GM12878 (cell line): ENCODE results near the gene DCLRE1C. TPM values are rescaled to one million over a fixed set of nuclear protein-coding genes. Genes with fewer than 3 reads are reported as not detected.

Experiments
- CHD1 ChIP-seq: IDR thresholded peaks from 2 replicates; pipeline ENCODE4 v1.6.1; 2012; ENCODE audit warnings: low read depth, low read length, improper control_type of control experiment
- EGR1 ChIP-seq, 2 experiments: IDR thresholded peaks; 1 replicate in 1 of 2; 2 replicates in 1 of 2; pipeline ENCODE4 v1.6.1; 2011 to 2012; ENCODE audit warnings: low read depth in 2 of 2, low read length in 2 of 2, borderline replicate concordance in 1 of 2, mild to moderate bottlenecking in 1 of 2, moderate library complexity in 1 of 2
- IKZF2 ChIP-seq, 2 experiments: fragments of 450-650 bp; IDR thresholded peaks; 2 replicates each; pipeline ENCODE4 v1.6.1; 2017; ENCODE audit warnings: mild to moderate bottlenecking in 2 of 2, moderate library complexity in 2 of 2
- IRF3 ChIP-seq: fragments of 450-650 bp; IDR thresholded peaks from 2 replicates; pipeline ENCODE4 v1.6.1; 2014; ENCODE audit warnings: mild to moderate bottlenecking
- MYC ChIP-seq: IDR thresholded peaks from 2 replicates; pipeline ENCODE4 v1.6.1; 2011; ENCODE audit warnings: mild to moderate bottlenecking, low read length, moderate library complexity, inconsistent platforms; ENCODE audit not compliant: insufficient read depth, insufficient replicate concordance, insufficient read length, severe bottlenecking
- NBN ChIP-seq: fragments of 450-650 bp; IDR thresholded peaks from 2 replicates; pipeline ENCODE4 v1.6.1; 2016
- NFYA ChIP-seq: IDR thresholded peaks from 2 replicates; pipeline ENCODE4 v1.6.1; 2011; ENCODE audit warnings: low read depth, mild to moderate bottlenecking, low read length, improper control_type of control experiment, borderline replicate concordance
- NR2C2 ChIP-seq: IDR thresholded peaks from 2 replicates; pipeline ENCODE4 v1.6.1; 2011; ENCODE audit warnings: borderline replicate concordance, low read depth; ENCODE audit not compliant: control insufficient read depth, insufficient read length
- POLR2AphosphoS2 ChIP-seq: IDR thresholded peaks from 2 replicates; pipeline ENCODE4 v1.6.1; 2011; ENCODE audit warnings: low read depth, mild to moderate bottlenecking, low read length, improper control_type of control experiment, moderate library complexity
- REST ChIP-seq: IDR thresholded peaks from 2 replicates; pipeline ENCODE4 v1.6.1; 2012; ENCODE audit warnings: mild to moderate bottlenecking, low read depth, low read length
- SIX5 ChIP-seq: IDR thresholded peaks from 2 replicates; pipeline ENCODE4 v1.6.1; 2011; ENCODE audit warnings: mild to moderate bottlenecking, low read depth, low read length, moderate library complexity; ENCODE audit not compliant: severe bottlenecking
- SMARCA5 ChIP-seq: fragments of 450-650 bp; IDR thresholded peaks from 2 replicates; pipeline ENCODE4 v1.6.1; 2017; ENCODE audit warnings: mild to moderate bottlenecking
- SUPT20H ChIP-seq: IDR thresholded peaks from 2 replicates; pipeline ENCODE4 v1.6.1; 2011; ENCODE audit warnings: low read depth, mild to moderate bottlenecking, low read length, moderate library complexity, borderline replicate concordance; ENCODE audit not compliant: control insufficient read depth
- USF1 ChIP-seq: IDR thresholded peaks from 2 replicates; pipeline ENCODE4 v1.6.1; 2011; ENCODE audit warnings: borderline replicate concordance, low read depth, mild to moderate bottlenecking, moderate library complexity, mixed read lengths, low read length; ENCODE audit not compliant: insufficient read depth; ENCODE audit errors: extremely low read length
- ZBTB11 ChIP-seq: fragments of 450-650 bp; formaldehyde crosslinking; IDR thresholded peaks from 2 replicates; pipeline ENCODE4 v1.5.0; 2022; ENCODE audit warnings: mild to moderate bottlenecking, missing genetic modification characterization
- polyA plus RNA-seq, 11 experiments: library from polyadenylated mRNA; depleted of rRNA in 4 of 11; unstranded in 6 of 11; stranded (reverse) in 5 of 11; fragments of >200 nt; fragmentation: Nextera tagmentation in 4 of 11; fragmentation: Illumina TruSeq in 1 of 11; extraction: Ambion mirVana in 4 of 11; extraction: Trizol in 1 of 11; gene quantifications; 1 replicate in 1 of 11; 2 replicates in 10 of 11; pipeline versions ENCODE4 v1.2.1 to v1.2.3, GENCODE V29; 2011 to 2016; ENCODE audit warnings: inconsistent platforms in 2 of 11, missing spikeins in 2 of 11, low read depth in 1 of 11
- total RNA-seq, 4 experiments: library from RNA; depleted of rRNA in 3 of 4; stranded (reverse); fragments of >200 nt in 3 of 4; fragmentation: Illumina TruSeq in 1 of 4; extraction: Trizol in 1 of 4; gene quantifications; 2 replicates each; pipeline versions ENCODE4 v1.2.1 to v1.2.3, GENCODE V29; 2013 to 2021

Gene DCLRE1C
- total and polyA plus RNA-seq, 10 of the 15 experiments (the other 5 are each of a cell fraction or from before 2014, with no cell fraction given), result 15.7 to 43.4 (median 26.0) TPM

GRCh38 chr10:14959221-14960057, 5.5 kb upstream of the DCLRE1C start, which contains the start of gene MEIG1 (continued):
- TF ChIP-seq SUPT20H (no peak), POLR2AphosphoS2 (peak; percentile 70; the same call in 1 of the 2 replicates), CHD1 (no peak), ZBTB11 (CRISPR knock-in tag) (peak; percentile 90), NR2C2 (no peak), USF1 (no peak), IKZF2 (IDR thresholded peaks at IDR 0.05) (peak; percentile 77 to 80), NBN (peak; percentile 83), SIX5 (peak; percentile 27), SMARCA5 (peak; percentile 53; the same call in 1 of the 2 replicates), REST (peak; percentile 63; the same call in 1 of the 2 replicates), IRF3 (no peak), MYC (no peak), NFYA (no peak), EGR1 (IDR thresholded peaks at IDR 0.05; ENCODE audit: borderline replicate concordance in 1 of 2, low read depth in 2 of 2, low read length in 2 of 2) (peak; percentile 30 to 40; a peak in 2 of 3 replicates)
